PC-3 (cell line): ENCODE measurements around the gene ANKRD23. TPM values are rescaled to one million over a fixed set of nuclear protein-coding genes. Genes with fewer than 3 reads are reported as not detected.
"Not testable (repeated sequence)": the region's sequence is repeated elsewhere in the genome, so short reads cannot be mapped to it uniquely, and the experiment has no call there.

Experiments used
- ATAC-seq: fragments of 200-7000 bp; cut with Tn5 transposase; 2 replicates; pipeline ENCODE4 v1.9.1; 2020; ENCODE audit warnings: mild to moderate bottlenecking, moderate library complexity
- BruUV-seq: library from RNA; stranded (reverse); fragments of 400-500 nt; replicated peaks from 2 replicates; lab custom pipeline; 2021; lab: Mats Ljungman, UMichigan
- CTCF ChIA-PET: fragments of 300-600 bp; sonication (Branson Sonifier 250); formaldehyde crosslinking; loops from one replicate; lab custom pipeline; 2022; ENCODE audit warnings: antibody characterized with exemption; lab: Charles Lee
- POLR2A ChIA-PET: fragments of 300-600 bp; sonication (Branson Sonifier 250); formaldehyde crosslinking; loops from one replicate; lab custom pipeline; 2022; ENCODE audit warnings: antibody characterized with exemption; ENCODE audit not compliant: unreplicated experiment; lab: Charles Lee
- DNase-seq: peaks from one replicate; pipeline ENCODE4 v3.0.0-alpha.2; 2015
- H2AFZ ChIP-seq: fragments of 300-600 bp; sonication (generic); 2 replicates; pipeline ENCODE4 v1.6.0; 2016; ENCODE audit warnings: antibody characterized with exemption, low read length
- H3F3A ChIP-seq: fragments of 300-600 bp; sonication (generic); one replicate; pipeline ENCODE4 v1.6.0; 2017; ENCODE audit warnings: antibody characterized with exemption, low read length, control low read depth, mild to moderate bottlenecking; ENCODE audit not compliant: unreplicated experiment
- H3K27ac ChIP-seq: fragments of 300-600 bp; sonication (generic); 2 replicates; pipeline ENCODE4 v1.5.1; 2016; ENCODE audit warnings: mild to moderate bottlenecking, low read length
- H3K27me3 ChIP-seq: fragments of 300-600 bp; sonication (generic); 2 replicates; pipeline ENCODE4 v1.6.1; 2016; ENCODE audit warnings: low read length, mixed read lengths
- H3K36me3 ChIP-seq: fragments of 300-600 bp; sonication (generic); 2 replicates; pipeline ENCODE4 v1.6.1; 2016; ENCODE audit warnings: low read depth, mixed run types, low read length, mixed read lengths
- H3K4me1 ChIP-seq: fragments of 300-600 bp; sonication (generic); 2 replicates; pipeline ENCODE4 v1.5.1; 2016; ENCODE audit warnings: low read length; ENCODE audit not compliant: insufficient read depth
- H3K4me2 ChIP-seq: fragments of 300-600 bp; sonication (generic); 2 replicates; pipeline ENCODE4 v1.6.0; 2016; ENCODE audit warnings: low read length
- H3K4me3 ChIP-seq: fragments of 300-600 bp; sonication (generic); 2 replicates; pipeline ENCODE4 v1.5.1; 2016; ENCODE audit warnings: mild to moderate bottlenecking, low read length, mixed read lengths
- H3K79me2 ChIP-seq: fragments of 300-600 bp; sonication (generic); 2 replicates; pipeline ENCODE4 v1.6.1; 2017; ENCODE audit warnings: low read length, mixed read lengths
- H3K9ac ChIP-seq: fragments of 300-600 bp; sonication (generic); 2 replicates; pipeline ENCODE4 v1.6.0; 2016; ENCODE audit warnings: mild to moderate bottlenecking, low read length
- H3K9me2 ChIP-seq: fragments of 300-600 bp; sonication (generic); replicated peaks from 2 replicates; pipeline ENCODE4 v1.6.1; 2016; ENCODE audit warnings: mixed run types, low read length, mixed read lengths
- H3K9me3 ChIP-seq: fragments of 300-600 bp; sonication (generic); 2 replicates; pipeline ENCODE4 v1.6.1; 2016; ENCODE audit warnings: low read length, mixed read lengths
- H4K20me1 ChIP-seq: fragments of 300-600 bp; sonication (generic); 2 replicates; pipeline ENCODE4 v1.6.1; 2016; ENCODE audit warnings: low read length, mixed read lengths
- CTCF ChIP-seq: fragments of 300-600 bp; sonication (generic); conservative IDR thresholded peaks from 2 replicates; pipeline ENCODE4 v1.5.1; 2017; ENCODE audit warnings: antibody characterized with exemption, low read depth, mild to moderate bottlenecking, low read length
- EZH2 ChIP-seq: fragments of 300-600 bp; sonication (generic); IDR thresholded peaks from one replicate; pipeline ENCODE4 v1.6.1; 2017; ENCODE audit warnings: antibody characterized with exemption, mild to moderate bottlenecking, low read length; ENCODE audit not compliant: unreplicated experiment
- EZH2phosphoT487 ChIP-seq: fragments of 300-600 bp; sonication (generic); IDR thresholded peaks from 2 replicates; pipeline ENCODE4 v1.6.1; 2018; ENCODE audit warnings: mild to moderate bottlenecking, antibody characterized with exemption, low read length, borderline replicate concordance
- intact Hi-C: fragments of 100-400 bp; cut with micrococcal nuclease; formaldehyde crosslinking; loops from 2 replicates; pipeline ENCODE4 v1.9.0; 2023
- total RNA-seq: library from RNA; depleted of rRNA; stranded (reverse); fragments of >200 nt; gene quantifications from 2 replicates; pipeline ENCODE4 v1.2.3, GENCODE V29; 2014

ANKRD23 gene
- total RNA-seq, 1 experiment from 2014 or later = 8.2 TPM

- DNase-seq = no peak
- H3K4me2 ChIP-seq = no peak overlapping the region
- ChIA-PET POLR2A (no interaction called here), CTCF (no interaction called here)
- intact Hi-C loops = loop anchor here (5.0 kb wide), 1 partner anchor 248 kb away; the partner anchor contains the start of gene ANKRD36
- no peak overlapping the region for H3K27ac ChIP-seq
- H3F3A ChIP-seq = no peaks in the 10 kb centered on the region
- H3K4me3 ChIP-seq = no peak overlapping the region
- H3K27me3 ChIP-seq = no peaks in the 10 kb centered on the region
- no TSS peak for BruUV-seq
- peaks cover 25% of the 10 kb centered on the region; the same call in 1 of the 2 replicates for H3K36me3 ChIP-seq
- no peak for ATAC-seq
- no peak overlapping the region for H3K9ac ChIP-seq
- peaks cover 12% of the 10 kb centered on the region for H3K4me1 ChIP-seq
- H3K9me3 ChIP-seq = no peaks in the 10 kb centered on the region
- H4K20me1 ChIP-seq = no peaks in the 10 kb centered on the region
- no peak overlapping the region for H2AFZ ChIP-seq
- H3K79me2 ChIP-seq = peaks cover 35% of the 10 kb centered on the region
- no peaks in the 10 kb centered on the region for H3K9me2 ChIP-seq
- no peak for TF ChIP-seq CTCF
Observed at GRCh38 chr2:96864343-96865091, 20.7 kb upstream of the ANKRD23 start.

- Histone ChIP-seq H3K4me2 (no peak overlapping the region), H3K9me2 (no peaks in the 10 kb centered on the region), H3K36me3 (peaks cover 25% of the 10 kb centered on the region; the same call in 1 of the 2 replicates), H3K9ac (no peak overlapping the region), H3K9me3 (no peaks in the 10 kb centered on the region), H3F3A (no peaks in the 10 kb centered on the region), H3K27me3 (no peaks in the 10 kb centered on the region), H3K4me3 (no peak overlapping the region), H3K79me2 (peaks cover 31% of the 10 kb centered on the region), H4K20me1 (no peaks in the 10 kb centered on the region), H3K4me1 (peaks cover 12% of the 10 kb centered on the region), H2AFZ (no peak overlapping the region), H3K27ac (no peak overlapping the region)
- intact Hi-C loops = no loop called here
- DNase-seq (no peak), ATAC-seq (no peak)
- ChIA-PET POLR2A (no interaction called here), CTCF (no interaction called here)
- BruUV-seq = no TSS peak
- TF ChIP-seq EZH2phosphoT487 = no peak
- TF ChIP-seq CTCF = no peak
- no peak for TF ChIP-seq EZH2
Observed at GRCh38 chr2:96863575-96864342, 19.9 kb upstream of the ANKRD23 start.

- H3K9ac ChIP-seq, H3K27ac ChIP-seq, POLR2A ChIA-PET, H3K9me3 ChIP-seq, H3K4me3 ChIP-seq, intact Hi-C loops, ATAC-seq, H2AFZ ChIP-seq, H3F3A ChIP-seq, H4K20me1 ChIP-seq, H3K4me1 ChIP-seq, DNase-seq, H3K9me2 ChIP-seq, H3K27me3 ChIP-seq, H3K4me2 ChIP-seq, BruUV-seq, CTCF ChIA-PET: not testable (repeated sequence)
- H3K79me2 ChIP-seq = peaks cover 24% of the 10 kb centered on the region
- H3K36me3 ChIP-seq = peaks cover 25% of the 10 kb centered on the region; the same call in 1 of the 2 replicates
Observed at GRCh38 chr2:96863056-96863455, 19.2 kb upstream of the ANKRD23 start.
